Fibroblast of skin of left biceps (primary cell): ENCODE data around the gene GIGYF2.

Experiments
- DNase-seq, 2 experiments: peaks; one replicate each; pipeline ENCODE4 v3.0.0-alpha.2; 2013; ENCODE audit warnings: low read depth in 2 of 2

GIGYF2 gene

DNA sequence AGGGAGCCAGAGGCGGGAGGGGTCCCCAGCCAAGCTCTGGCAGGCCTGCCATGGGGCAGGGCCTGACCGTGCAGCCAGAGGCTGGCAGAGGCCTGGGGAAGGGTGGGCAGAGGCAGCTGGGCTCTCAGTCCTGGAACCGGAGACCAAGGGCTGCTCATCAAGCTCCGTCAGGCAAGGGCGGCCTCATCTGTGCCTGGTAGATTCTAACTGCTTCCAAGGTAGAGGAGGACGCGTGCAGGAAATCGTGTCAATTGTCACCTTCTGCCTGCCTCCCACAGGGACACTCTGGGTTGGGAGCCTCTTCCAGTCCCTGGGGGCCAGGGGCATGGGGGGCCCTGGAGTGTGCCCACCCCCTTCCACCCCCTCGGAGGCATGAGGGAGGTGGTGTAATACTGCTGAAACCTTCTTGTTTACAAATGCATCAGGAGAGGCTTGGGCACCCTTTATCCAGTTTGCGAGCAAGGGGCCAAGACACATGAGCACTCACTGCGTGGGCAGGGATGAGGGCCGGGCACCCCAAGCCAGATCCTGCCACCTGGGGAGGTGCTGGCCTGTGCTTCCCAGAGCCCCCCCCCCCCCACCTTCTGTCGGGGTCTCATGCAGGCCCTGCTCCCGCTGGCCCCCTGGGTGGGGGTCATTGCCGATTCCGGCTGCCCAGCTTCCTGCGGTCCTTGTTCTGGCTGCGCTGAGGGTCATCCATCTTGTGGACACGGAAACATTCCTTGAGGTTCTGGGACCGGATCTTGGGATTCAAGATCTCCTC is 181.9 kb downstream of the GIGYF2 start:
- DNase-seq = no peak

DNA sequence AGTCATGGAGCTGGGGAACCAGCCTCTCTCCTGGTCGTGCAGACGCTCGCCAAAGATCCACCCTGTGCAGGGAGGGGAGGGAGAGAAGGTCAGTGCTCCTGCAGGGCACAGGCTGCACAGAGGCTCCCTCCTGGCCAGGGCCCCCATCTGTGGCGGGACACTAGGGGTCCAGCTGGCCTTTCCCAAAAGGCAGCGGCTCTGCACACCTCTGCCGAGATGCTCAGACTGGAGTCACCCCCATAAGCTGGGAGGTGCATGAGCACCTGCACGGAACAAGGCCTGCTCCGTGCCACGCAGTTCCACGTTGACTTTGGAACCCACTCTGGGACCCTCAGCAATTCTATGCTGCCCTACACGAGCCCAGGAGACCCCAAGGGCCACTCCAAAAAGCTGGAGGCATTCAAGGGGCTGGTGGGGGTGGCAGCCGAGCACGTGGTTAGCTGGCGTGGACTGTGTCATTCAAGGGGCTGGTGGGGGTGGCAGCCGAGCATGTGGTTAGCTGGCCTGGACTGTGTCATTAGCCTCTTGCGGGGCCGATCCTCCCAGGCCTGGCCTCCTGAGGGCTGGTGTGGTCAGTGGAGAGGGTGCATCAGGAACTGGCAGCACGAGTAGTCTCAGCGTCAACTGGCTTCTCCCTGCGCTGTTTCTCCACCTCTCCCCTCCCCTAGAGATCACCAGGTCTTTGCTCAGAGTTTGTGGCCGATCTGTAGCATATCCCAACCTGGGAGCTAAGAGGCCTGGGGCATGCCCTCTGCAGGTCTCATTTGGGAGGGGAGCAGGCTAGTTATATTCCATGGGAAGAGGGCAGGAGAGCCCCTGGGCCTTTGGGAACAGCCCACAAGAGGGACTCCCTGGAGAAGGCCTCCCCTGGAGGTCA is 182.7 kb downstream of the GIGYF2 start:
- no peak for DNase-seq

DNA sequence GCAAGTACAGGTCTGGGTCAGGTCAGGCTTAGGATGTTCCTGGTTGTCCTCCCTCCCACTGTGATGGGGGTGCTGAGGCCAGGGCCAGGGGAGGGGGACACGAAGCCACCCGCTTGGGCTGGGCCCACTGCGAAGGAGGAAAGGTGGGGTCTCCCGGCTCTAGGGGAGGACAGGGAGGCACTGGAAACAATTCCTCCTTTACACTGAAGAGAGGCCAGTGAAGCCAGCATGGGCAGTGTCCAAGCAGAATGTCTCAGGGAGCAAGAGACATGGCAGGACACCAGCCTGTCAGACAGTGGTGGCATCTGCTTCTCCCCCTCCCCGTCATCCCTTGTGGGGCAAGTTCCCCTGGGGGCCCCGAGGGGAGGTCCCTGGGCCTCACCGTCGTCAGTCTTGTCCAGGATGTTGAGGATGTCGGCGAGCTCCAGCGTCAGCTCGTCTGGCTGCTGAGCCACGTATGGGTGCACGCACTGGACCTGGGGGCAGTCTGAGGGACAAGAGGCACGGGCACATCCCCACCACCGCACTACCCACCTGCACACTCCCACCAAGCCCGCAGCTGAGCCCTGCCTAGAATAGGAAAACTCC is 183.7 kb downstream of the GIGYF2 start:
- no peak for DNase-seq

DNA sequence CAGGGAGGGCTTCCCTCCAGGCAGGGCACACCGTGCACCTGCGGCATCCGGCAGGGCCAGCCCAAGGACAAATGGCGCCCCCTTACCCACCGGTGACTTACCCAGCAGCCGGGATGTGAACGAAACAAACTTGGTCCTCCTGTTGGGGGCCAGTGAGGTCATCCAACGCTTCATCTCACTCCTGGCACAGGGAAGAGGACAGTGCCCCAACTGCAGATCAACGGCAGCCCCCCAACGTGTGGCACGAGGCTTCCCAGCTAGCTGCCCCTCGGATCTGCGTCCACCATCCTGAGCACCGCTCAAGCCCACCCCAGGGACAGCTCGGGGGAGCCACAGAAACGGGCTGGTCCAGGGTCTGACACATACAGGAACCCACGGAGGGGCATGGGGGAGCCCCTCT is 185.0 kb downstream of the GIGYF2 start:
- no peak for DNase-seq

DNA sequence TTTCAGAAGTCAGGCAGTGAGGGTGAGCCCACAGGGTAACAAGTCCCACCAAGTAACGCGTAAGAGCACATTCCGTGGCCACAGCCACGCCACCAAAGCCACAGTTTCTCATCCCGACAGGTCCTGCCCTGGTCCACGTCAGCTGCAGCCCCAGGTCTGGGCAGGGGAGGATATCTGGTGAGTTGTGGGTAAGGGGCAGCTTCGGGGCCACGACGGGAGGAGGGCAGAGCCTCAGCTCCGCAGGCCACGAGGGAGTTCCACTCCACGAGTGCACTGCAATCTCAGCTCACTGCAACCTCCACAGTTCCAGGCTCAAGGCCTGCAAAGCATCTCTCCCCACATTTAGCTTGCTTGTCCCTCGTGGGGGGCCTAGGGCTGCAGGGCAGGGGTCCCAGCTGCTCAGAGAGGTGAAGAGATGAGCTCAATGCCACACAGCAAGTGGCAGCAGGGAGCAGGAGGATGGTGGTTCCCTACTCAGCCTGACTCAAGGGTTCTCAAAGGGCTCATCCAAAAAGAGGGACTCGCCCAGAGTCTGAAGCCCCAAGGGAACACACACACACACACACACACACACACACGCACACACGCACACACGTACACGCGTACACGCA is 185.5 kb downstream of the GIGYF2 start:
- DNase-seq = no peak

DNA sequence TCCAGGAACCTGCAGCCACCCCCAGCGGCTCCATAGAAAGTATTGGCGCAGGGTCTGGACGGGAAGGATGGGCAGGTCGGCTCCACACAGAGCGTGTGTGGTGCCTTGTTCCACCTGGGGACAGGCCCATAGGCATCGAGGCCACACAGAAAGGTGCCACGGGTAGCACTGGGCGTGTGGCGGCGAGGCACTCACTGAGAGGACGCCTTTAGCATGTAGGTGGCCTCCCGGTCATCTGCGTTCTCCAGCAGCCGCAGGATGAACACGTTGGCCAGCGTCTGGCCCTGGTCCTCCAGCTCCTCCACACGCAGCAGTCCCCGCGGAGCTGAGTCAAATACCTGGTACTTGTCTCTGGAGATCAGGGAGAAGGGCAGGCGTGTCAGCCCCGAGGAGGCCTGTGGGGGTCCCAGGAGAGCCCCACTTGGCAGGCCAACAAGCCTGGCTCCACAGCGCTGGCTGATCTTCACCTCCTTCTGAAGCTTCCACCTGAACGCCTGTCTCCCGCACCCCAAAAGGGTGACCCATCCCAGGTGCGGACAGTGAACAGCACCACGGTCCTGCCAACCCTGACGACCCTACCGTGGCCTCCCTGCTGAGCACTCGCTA is 186.1 kb downstream of the GIGYF2 start:
- no peak for DNase-seq

DNA sequence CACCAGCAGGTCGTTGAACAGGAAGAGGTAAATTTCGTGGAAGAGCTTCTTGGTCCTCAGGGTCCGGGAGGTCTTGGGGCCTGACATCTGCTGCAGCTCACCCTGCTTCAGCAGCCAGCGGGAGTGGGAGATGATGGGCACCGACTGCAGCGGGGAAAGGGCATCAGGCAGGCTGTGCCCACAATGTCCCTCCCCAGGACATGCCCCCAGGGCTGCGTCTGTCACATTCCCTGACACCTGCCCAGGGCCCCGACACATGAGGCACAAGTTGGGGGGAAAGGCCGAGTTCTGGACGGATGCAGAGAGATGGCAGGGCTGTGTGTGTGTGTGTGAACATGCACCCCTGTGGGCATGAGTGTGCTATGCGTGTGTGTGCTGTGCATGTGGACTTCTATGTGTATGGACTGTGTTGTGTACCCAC is 186.9 kb downstream of the GIGYF2 start:
- DNase-seq = no peak

DNA sequence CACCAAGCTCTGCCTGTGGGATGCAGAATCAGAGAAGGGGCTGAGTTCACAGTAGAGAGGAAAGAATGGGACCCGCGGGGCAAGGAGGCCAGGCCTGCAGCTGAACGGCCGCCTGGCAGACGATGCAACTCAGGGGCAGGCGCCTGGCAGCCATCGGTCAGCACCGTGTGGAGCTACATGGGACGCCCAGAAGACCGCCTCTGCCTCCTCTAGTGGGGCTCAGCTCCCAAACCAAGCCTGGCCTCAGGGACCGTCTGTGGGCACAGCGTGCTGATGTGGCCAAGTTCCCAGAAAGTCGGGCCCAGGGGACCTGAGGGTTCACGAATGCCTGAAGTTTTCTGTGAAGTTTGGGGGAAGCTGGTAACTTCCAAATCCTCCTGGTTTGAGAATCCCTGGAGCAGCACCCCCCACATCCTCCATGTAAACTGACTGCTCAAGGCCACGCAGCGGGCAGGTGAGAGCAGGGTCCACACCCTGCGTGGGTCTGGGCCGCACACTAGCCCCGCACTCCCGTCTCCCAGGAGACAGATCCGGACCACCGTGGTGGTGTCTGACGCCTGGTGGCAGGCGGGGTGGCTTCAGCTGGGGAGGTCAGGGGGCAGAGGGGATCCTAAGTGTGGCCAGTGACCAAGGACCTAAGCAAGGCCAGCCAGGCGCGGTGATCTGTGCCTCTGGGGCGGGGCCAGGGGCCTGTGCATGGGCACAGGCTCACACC is 187.6 kb downstream of the GIGYF2 start:
- DNase-seq = no peak

DNA sequence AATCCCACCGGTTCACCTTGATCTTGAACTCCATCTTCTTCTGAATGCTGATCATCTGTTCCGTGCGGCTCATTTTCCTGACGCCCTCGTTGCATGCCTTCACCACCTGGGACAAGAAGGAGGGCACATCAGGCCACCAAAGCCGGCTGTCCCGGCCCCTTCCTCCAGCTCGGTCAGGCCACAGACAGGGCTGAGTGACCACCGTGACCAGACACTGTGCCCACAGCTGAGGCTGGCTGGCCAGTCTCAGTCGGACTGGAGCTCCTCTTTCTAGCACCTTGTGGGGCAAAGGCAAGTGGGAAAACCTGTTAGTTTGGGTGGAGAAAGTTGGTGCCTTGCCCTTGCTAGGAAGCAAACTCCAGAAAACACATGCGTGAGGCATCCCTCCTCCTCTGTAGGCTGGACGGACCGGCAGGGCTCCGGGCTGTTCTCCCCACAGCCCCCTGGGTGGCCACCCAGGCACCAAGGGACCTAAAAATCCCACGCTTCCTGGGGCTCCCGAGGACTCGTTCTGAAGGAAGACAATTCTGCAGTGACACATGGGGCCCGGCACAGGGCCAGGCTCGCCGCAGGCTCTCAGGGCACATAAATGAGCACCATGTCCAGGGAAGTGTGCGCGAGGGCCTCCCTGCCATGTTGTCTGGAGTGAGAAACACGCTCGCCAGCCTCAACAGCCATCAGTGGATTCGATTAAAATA is 188.3 kb downstream of the GIGYF2 start:
- no peak for DNase-seq

DNA sequence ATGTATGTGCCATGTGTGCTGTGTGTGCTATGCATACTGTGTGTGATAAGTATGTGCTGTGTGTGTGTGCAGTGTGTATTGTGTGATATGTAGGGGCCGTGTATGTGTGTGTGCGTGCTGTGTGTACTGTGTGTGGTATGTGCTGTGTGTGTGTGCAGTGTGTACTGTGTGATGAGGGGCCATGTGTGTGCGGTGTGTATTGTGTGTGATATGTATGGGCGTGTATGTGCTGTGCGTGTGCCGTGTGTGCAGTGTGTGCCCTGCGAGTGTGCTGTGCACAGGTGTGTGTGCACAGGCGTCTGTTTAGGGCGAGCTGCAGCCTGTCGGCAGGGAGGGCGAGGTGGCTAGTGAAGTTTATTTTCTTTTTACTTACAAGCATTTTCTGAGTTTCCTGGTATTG is 189.0 kb downstream of the GIGYF2 start:
- no peak for DNase-seq

DNA sequence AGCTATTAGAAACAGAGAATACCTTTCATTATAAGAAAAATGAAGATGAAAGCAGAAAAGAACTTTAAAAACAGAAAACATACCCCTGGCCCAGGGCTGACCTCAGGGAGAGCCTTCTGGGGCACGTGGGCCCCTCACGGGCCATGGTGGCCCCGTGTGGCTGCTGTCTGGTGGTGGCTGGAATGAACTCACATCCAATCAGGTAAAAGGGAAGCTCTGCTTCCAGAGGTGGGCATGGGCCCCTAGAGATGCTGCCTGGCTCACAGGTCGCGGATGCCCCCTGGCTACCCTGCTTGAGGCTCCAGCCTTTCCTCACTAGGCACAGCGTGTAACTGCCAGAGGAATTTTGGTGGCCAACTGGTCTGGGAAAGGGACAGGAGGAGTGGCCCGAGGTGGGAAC is 189.5 kb downstream of the GIGYF2 start:
- DNase-seq = no peak

DNA sequence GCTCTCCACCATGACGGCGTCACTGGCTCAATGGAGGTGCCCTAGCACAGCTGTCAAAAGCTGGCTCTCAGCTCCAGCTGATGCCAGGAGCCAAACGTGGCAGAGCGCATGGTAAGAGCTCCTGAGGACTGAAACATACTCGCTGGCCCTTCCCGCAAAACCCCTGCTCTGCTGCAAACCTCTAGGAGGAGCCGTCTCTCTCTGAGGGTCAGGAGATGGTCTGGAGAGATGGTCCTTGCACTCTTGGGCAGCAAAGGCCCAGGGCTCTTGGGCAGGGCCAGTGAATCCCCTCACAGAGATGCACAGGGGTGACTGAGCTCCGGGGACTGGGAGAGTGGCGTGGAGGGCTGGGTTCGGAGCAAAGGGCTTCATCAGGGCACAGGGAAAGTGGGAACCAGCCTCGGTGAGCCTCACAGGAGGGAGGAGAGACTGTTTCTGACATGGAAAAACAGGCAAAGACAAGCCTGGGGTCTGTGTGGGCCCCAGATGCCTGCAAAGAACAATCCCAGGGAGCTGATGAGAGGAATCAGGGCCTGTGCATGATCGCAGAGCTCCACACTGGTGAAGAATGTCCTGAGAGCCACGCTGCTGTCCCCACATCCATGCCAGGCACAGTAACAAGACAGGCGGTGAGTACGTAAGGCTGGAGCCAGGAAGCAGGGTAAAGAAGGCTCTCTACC is 190.2 kb downstream of the GIGYF2 start:
- DNase-seq = no peak

DNA sequence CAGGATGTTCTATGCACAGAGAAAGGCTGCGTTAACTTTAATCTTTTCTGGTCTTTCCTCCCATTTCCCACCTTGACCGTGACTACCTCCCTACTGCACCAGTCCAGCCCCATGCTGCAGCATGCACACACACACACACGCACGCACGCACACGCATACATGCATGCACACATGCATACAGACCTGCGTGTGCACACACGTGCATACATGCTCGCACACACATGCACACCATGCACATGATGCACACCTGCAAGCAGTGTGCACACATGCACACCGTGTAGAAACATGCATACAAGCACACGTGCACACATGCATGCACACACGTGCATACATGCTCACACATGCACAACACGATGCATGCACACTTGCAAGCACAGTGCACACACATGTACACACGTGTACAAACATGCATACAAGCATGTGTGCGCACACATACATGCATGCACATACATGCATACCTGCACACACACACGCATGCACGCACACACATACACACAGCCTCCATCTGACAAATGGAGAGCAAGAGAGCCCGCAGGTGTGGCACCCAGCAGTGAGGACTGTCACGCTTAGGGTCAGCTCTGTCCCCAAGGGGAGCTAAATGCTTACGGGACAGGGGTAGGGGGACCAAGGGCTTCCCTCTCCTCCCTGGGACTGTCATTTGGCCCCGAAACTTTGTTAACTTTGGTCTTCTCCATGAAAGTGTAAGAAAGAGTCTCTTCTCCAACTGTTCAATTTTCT is 191.1 kb downstream of the GIGYF2 start:
- DNase-seq = no peak

DNA sequence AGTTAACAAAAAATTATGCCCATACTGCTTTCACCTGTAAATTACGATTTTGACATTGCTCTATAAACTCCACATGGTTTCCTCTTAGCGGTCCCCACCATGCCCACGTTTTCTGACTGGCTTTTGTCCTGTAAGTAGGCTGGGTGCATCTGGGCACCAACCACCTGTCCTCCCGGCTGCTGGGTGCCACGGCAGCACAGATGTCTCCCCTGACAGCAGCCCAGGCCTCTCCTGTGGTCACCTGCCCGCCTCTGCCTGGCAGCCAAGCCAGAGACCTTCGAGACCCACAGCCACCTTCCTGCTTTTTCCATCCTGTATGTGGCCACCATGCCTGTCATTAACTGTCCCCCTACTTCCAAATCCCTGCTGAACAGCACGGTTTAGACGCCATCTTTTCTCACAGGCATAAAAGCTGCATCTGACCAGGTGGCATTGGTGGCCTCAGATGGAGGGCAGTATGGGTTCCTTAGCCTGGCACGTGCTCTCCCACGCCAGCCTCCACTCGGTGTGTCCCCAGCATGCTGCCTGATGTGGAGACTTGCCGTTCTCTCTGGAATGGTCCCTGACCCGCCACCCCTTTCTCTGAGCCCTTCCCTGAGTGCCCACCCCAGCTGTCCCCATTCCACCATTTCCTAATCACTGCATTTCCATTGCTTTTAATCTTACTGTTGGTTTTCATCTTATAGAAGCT is 191.9 kb downstream of the GIGYF2 start:
- DNase-seq = no peak

DNA sequence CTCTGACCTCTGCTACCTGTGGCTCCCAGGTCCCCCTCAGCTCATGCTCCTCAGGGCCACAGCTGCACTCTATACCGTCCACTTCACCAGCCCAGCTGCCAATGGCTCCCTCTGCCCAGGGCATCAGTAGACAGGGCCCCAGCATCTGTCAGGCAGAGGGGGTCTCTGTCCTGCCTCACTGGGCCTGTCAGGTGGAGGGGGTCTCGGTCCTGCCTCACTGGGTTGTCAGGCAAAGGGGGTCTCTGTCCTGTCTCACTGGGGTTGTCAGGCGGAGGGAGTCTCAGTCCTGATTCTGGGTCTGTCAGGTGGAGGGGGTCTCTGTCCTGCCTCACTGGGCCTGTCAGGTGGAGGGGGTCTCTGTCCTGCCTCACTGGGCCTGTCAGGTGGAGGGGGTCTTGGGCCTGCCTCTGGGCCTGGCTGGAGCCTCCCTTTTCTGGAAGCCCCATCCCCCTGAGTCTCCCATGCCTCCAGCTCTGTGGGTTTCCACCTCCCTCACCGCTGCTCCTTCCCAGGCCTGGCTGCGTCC is 192.8 kb downstream of the GIGYF2 start:
- no peak for DNase-seq

DNA sequence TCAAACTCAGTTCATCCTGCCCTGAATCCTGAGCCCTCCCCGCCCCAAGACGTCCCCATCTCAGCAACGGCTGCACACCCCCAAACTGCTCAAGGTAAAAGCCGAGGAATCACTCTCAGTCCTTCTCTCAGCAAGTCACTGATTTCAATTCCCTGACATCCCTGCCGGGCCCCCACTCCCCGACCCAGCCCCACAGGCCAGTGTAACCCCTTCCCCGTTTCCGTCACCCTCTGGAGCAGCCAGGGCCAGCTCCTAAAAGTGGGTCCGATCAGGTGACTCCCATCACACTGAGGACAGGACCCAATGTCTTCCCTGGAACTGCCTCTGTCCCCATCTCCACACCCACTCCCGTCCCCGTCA is 193.4 kb downstream of the GIGYF2 start:
- no peak for DNase-seq

DNA sequence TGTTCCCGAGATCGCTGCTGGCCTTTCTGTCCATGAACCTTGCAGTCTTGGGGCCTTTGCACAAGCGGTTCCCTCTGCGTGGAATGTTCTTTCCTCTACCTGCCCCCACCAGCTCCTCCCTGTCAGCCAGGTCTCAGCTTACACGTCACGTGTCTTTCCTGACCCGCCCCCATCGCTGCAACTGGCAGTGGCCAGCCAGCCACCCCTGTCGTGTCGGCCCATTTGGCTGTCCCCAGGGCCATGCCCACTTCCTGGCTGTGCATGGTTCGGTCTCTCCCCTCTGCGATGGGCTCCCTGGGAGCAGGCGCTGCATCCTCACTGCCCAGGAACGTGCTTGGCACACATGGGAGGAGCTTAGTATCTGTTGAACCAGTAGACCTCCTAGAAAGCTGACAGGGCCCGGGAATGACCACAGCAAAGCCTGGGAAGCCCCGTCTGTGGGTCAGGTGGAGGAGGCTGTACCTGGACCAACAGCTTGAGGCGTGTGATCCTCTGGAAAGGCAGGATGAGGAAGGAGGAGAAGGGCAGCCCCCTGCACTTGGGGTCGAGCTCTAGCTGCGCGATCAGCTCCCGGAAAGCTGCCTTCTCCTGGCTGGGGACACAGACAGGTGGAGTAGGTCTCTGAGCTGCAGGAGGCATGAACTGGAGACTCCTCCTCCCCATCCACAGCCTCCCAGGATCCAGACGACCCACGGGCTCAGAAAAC is 193.9 kb downstream of the GIGYF2 start:
- no peak for DNase-seq

DNA sequence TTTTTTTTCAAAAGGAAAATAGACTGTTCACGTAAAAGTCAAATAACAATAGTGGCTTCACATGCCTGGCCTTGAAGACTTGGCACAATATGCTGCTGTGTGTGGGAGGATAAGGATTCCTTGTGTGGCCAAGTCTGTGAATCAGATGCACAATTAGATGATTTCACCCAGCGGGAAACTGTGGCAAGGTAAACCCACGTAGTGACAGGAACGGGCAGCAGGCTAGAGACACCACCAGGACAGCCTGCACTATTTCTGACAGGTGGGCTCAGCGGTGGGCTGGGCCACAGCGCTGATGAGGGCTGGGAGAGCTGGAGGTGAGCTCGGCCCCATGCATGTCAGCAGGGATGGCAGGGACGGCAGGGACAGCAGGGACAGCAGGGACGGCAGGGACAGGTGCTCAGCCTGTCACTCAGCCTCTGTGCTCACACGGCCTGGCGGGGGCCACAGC is 194.5 kb downstream of the GIGYF2 start:
- no peak for DNase-seq
